Activated naive CD8-positive, alpha-beta T cell treated with anti-CD3 and anti-CD28 coated beads, Interleukin-2, amount 50 U/mL, for 24 hours (primary cell): ENCODE data around the gene LRRC72.

ENCODE experiments used
- ATAC-seq: fragments of 150-1000 bp; cut with Tn5 transposase; one replicate; pipeline ENCODE4 v1.10.0; 2021
- DNase-seq: peaks from one replicate; pipeline ENCODE4 v3.0.0; 2021
- H3K27ac Mint-ChIP-seq: one replicate; pipeline ENCODE4 v1.8.0; 2021; ENCODE audit warnings: mild to moderate bottlenecking, mixed read lengths
- H3K27me3 Mint-ChIP-seq: one replicate; pipeline ENCODE4 v1.8.0; 2021; ENCODE audit warnings: mixed read lengths
- H3K36me3 Mint-ChIP-seq: one replicate; pipeline ENCODE4 v1.8.0; 2021; ENCODE audit warnings: low read depth, mixed read lengths
- H3K4me1 Mint-ChIP-seq: one replicate; pipeline ENCODE4 v1.8.0; 2021; ENCODE audit warnings: mixed read lengths
- H3K4me3 Mint-ChIP-seq: one replicate; pipeline ENCODE4 v1.8.0; 2021; ENCODE audit warnings: mild to moderate bottlenecking, moderate library complexity, mixed read lengths
- H3K9me3 Mint-ChIP-seq: one replicate; pipeline ENCODE4 v1.8.0; 2021; ENCODE audit warnings: mixed read lengths

Gene LRRC72

GRCh38 chr7:16546921-16547505 lies 20.4 kb downstream of the LRRC72 start:
- Mint-ChIP-seq H3K9me3 (no peaks in the 10 kb centered on the region), H3K36me3 (no peaks in the 10 kb centered on the region), H3K27ac (no peak overlapping the region), H3K4me3 (no peak overlapping the region), H3K27me3 (peaks cover 2% of the 10 kb centered on the region), H3K4me1 (no peaks in the 10 kb centered on the region)
- no peak for ATAC-seq
- no peak for DNase-seq

- ATAC-seq (peak; percentile 33), DNase-seq (no peak)
- Mint-ChIP-seq H3K27ac (no peak overlapping the region), H3K9me3 (no peaks in the 10 kb centered on the region), H3K4me3 (no peak overlapping the region), H3K27me3 (peaks cover 2% of the 10 kb centered on the region), H3K4me1 (no peaks in the 10 kb centered on the region), H3K36me3 (no peaks in the 10 kb centered on the region)
Measured at GRCh38 chr7:16548428-16548827, 21.8 kb downstream of the LRRC72 start.

DNA sequence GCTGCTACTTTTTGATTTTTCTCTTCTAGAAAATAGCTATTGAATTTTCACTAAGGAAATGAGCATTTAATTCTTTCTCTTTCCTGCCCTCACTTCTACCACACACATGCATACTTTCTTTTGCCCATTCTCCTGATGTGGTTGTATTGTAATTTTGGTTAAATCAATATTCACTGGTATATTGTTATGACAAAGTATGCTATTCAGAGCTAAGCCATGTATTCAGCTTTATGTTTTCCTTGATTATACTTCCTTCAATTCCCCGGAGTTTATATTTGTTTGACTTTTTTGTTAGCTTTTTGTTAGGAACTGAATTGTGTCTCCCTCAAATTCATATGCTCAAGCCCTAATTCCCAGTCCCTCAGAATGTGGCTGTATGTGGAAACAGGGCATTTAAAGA lies 24.0 kb downstream of the LRRC72 start:
- Mint-ChIP-seq H3K36me3 (no peaks in the 10 kb centered on the region), H3K4me3 (no peak overlapping the region), H3K4me1 (no peaks in the 10 kb centered on the region), H3K9me3 (no peaks in the 10 kb centered on the region), H3K27ac (no peak overlapping the region), H3K27me3 (peaks cover 2% of the 10 kb centered on the region)
- no peak for DNase-seq
- ATAC-seq, result no peak

GRCh38 chr7:16554518-16555236 lies 28.1 kb downstream of the LRRC72 start:
- Mint-ChIP-seq H3K4me1 (no peaks in the 10 kb centered on the region), H3K27me3 (peaks cover 2% of the 10 kb centered on the region), H3K9me3 (no peaks in the 10 kb centered on the region), H3K27ac (no peak overlapping the region), H3K36me3 (no peaks in the 10 kb centered on the region), H3K4me3 (no peak overlapping the region)
- no peak for DNase-seq
- ATAC-seq, result no peak

GRCh38 chr7:16556359-16556758 lies 29.7 kb downstream of the LRRC72 start:
- ATAC-seq (no peak), DNase-seq (no peak)
- Mint-ChIP-seq H3K4me1 (no peaks in the 10 kb centered on the region), H3K27me3 (peaks cover 2% of the 10 kb centered on the region), H3K4me3 (no peak overlapping the region), H3K27ac (no peak overlapping the region), H3K9me3 (no peaks in the 10 kb centered on the region), H3K36me3 (no peaks in the 10 kb centered on the region)

GRCh38 chr7:16558761-16559302 lies 32.2 kb downstream of the LRRC72 start:
- Mint-ChIP-seq H3K27ac (no peak overlapping the region), H3K9me3 (no peaks in the 10 kb centered on the region), H3K4me3 (no peak overlapping the region), H3K4me1 (peaks cover 8% of the 10 kb centered on the region), H3K27me3 (no peaks in the 10 kb centered on the region), H3K36me3 (no peaks in the 10 kb centered on the region)
- ATAC-seq (no peak), DNase-seq (no peak)

DNA sequence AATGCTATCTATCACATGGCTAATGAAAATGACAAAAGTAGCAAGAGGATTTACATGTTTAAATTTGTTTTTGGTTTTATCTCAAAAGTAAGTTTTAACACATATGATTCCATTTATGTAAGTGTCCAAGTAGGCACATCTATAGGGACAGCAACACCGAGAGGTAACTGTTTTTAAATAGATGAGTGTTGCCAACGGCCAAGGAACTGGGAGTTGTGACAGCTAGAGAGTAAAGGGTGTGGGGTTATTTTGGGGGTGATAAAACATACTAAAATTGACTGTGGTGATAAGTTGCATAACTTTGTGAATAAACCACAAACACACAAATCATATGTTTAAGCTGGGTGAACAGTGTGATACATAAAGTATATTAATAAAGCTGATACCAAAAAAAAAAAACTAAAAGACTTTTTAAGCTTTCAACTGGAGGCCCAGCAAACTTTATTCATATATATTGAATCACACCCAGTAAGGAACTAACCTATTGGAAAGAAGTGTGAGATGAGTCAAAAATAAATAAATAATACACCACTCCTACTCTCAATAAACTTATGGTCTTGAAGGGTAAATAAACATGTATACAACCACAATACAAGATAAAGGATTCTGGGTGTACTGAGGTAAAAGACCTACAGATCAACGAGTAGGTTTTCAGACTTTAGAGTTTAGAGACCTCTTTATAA lies 33.0 kb downstream of the LRRC72 start:
- Mint-ChIP-seq H3K36me3 (no peaks in the 10 kb centered on the region), H3K27me3 (no peaks in the 10 kb centered on the region), H3K4me1 (peaks cover 16% of the 10 kb centered on the region), H3K27ac (no peak overlapping the region), H3K9me3 (no peaks in the 10 kb centered on the region), H3K4me3 (no peak overlapping the region)
- no peak for ATAC-seq
- no peak for DNase-seq

- no peak for ATAC-seq
- no peak overlapping the region for H3K4me3 Mint-ChIP-seq
- H3K36me3 Mint-ChIP-seq, result no peaks in the 10 kb centered on the region
Measured at GRCh38 chr7:16561943-16562342, 35.3 kb downstream of the LRRC72 start.

GRCh38 chr7:16562456-16563220 lies 36.0 kb downstream of the LRRC72 start:
- no peaks in the 10 kb centered on the region for H3K9me3 Mint-ChIP-seq
- no peaks in the 10 kb centered on the region for H3K27me3 Mint-ChIP-seq
- ATAC-seq (no peak), DNase-seq (no peak)
- H3K36me3 Mint-ChIP-seq, result no peaks in the 10 kb centered on the region
- H3K4me3 Mint-ChIP-seq, result peak overlapping the region; percentile 70
- no peak overlapping the region for H3K27ac Mint-ChIP-seq
- H3K4me1 Mint-ChIP-seq, result peaks cover 20% of the 10 kb centered on the region

More at GRCh38 chr7:16561943-16562342, 35.3 kb downstream of the LRRC72 start:
- Mint-ChIP-seq H3K27ac (no peak overlapping the region), H3K9me3 (no peaks in the 10 kb centered on the region), H3K4me1 (peaks cover 20% of the 10 kb centered on the region), H3K27me3 (no peaks in the 10 kb centered on the region)
- DNase-seq, result no peak

GRCh38 chr7:16563281-16564022 lies 36.8 kb downstream of the LRRC72 start:
- Mint-ChIP-seq H3K27ac (peak overlapping the region; percentile 68), H3K36me3 (no peaks in the 10 kb centered on the region), H3K4me3 (peak overlapping the region; percentile 70), H3K27me3 (no peaks in the 10 kb centered on the region), H3K9me3 (no peaks in the 10 kb centered on the region), H3K4me1 (peaks cover 20% of the 10 kb centered on the region)
- DNase-seq (no peak), ATAC-seq (peak; percentile 72)

DNA sequence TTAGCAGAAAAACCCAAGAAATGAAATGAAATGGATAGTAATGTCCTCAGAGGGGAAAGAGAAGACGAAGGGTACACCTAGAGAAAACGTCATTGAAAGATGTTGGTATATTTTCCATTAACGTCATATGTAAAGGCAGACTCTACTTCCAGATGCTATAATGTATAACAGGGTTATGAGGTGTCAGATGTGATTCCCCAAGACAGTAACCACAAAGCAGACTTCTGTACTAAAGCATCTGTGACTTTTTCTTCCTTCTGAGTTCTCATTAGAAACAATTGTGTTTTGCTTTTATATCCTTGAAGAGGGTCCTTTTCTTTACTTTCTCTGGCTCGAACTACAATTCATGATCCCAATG lies 37.4 kb downstream of the LRRC72 start:
- Mint-ChIP-seq H3K27me3 (no peaks in the 10 kb centered on the region), H3K36me3 (no peaks in the 10 kb centered on the region), H3K27ac (peak overlapping the region; percentile 68), H3K4me3 (peak overlapping the region; percentile 18), H3K9me3 (no peaks in the 10 kb centered on the region), H3K4me1 (peaks cover 20% of the 10 kb centered on the region)
- ATAC-seq (peak; percentile 60), DNase-seq (no peak)

DNA sequence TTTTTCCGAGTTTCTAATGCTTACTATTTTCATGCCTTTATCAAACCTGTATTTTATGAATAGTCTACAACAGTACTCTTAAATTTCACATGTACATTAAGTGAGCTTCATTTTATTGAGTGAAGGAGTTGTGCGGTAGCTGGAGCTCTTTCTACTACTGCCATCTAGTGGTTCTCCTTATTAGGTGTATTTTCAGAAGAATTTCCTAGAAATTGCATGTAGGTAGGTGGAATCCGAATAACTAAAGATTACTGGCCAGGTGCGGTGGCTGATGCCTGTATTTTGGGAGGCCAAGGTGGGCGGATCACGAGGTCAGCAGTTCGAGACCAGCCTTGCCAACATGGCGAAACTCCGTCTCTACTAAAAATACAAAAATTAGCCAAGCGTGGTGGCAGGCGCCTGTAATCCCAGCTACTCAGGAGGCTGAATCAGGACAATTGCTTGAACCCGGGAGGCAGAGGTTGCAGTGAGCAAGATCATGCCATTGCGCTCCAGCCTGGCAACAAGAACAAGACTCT lies 38.3 kb downstream of the LRRC72 start:
- no peak overlapping the region for H3K4me3 Mint-ChIP-seq
- H3K4me1 Mint-ChIP-seq, result peaks cover 20% of the 10 kb centered on the region
- ATAC-seq, result peak; percentile 59
- H3K9me3 Mint-ChIP-seq, result no peaks in the 10 kb centered on the region
- H3K36me3 Mint-ChIP-seq, result no peaks in the 10 kb centered on the region
- H3K27me3 Mint-ChIP-seq, result no peaks in the 10 kb centered on the region
- H3K27ac Mint-ChIP-seq, result no peak overlapping the region
- peak; percentile 11 for DNase-seq

DNA sequence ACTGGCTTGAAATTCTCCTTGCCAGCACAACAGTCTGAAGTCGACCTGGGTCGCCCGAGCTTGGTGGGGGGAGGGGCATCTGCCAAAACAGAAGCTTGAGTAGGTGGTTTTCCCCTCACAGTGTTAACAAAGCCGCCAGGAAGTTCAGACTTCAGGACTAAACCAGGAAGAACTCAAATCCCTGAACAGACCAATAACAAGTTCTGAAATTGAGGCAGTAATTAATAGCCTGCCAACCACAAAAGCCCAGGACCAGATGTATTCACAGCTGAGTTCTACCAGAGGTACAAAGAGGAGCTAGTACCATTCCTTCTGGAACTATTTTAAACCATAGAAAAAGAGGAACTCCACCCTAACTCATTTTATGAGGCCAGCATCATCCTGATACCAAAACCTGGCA lies 45.3 kb downstream of the LRRC72 start:
- Mint-ChIP-seq H3K36me3 (no peaks in the 10 kb centered on the region), H3K4me3 (no peak overlapping the region), H3K27ac (no peak overlapping the region)

GRCh38 chr7:16579216-16579615 lies 52.6 kb downstream of the LRRC72 start:
- Mint-ChIP-seq H3K4me1 (no peaks in the 10 kb centered on the region), H3K36me3 (no peaks in the 10 kb centered on the region), H3K9me3 (no peaks in the 10 kb centered on the region), H3K27ac (no peak overlapping the region), H3K4me3 (no peak overlapping the region), H3K27me3 (peaks cover 2% of the 10 kb centered on the region)
- no peak for DNase-seq
- no peak for ATAC-seq

More for the DNA sequence above, 45.3 kb downstream of the LRRC72 start:
- no peak for ATAC-seq
- Mint-ChIP-seq H3K9me3 (peaks cover 4% of the 10 kb centered on the region), H3K27me3 (peaks cover 5% of the 10 kb centered on the region), H3K4me1 (no peaks in the 10 kb centered on the region)
- no peak for DNase-seq
